Panc1 (cell line): ENCODE measurements around the gene LCE1F. TPM values are rescaled to one million over a fixed set of nuclear protein-coding genes. Genes with fewer than 3 reads are reported as not detected.

Source experiments
- ATAC-seq: fragments of 200-7000 bp; cut with Tn5 transposase; 2 replicates; pipeline ENCODE4 v1.9.1; 2020; ENCODE audit warnings: mild to moderate bottlenecking, moderate library complexity
- BruUV-seq: library from RNA; stranded (reverse); fragments of 400-500 nt; replicated peaks from 2 replicates; lab custom pipeline; 2021; lab: Mats Ljungman, UMichigan
- CTCF ChIA-PET: fragments of 300-600 bp; sonication (Branson Sonifier 250); formaldehyde crosslinking; loops from one replicate; lab custom pipeline; 2022; ENCODE audit warnings: antibody characterized with exemption; lab: Charles Lee
- POLR2A ChIA-PET: fragments of 300-600 bp; sonication (Branson Sonifier 250); formaldehyde crosslinking; loops from one replicate; lab custom pipeline; 2022; ENCODE audit warnings: antibody characterized with exemption; lab: Charles Lee
- DNase-seq: peaks from one replicate; pipeline ENCODE4 v3.0.0-alpha.2; 2010; ENCODE audit warnings: low read depth, low spot score
- H3K27ac ChIP-seq: 2 replicates; pipeline ENCODE4 v1.5.1; 2011; ENCODE audit warnings: mild to moderate bottlenecking, low read length, inconsistent platforms
- H3K27me3 ChIP-seq: fragments of 200-500 bp; sonication (Bioruptor generic); 2 replicates; pipeline ENCODE4 v1.6.0; 2014; ENCODE audit warnings: low read length, inconsistent platforms; ENCODE audit not compliant: control insufficient read depth, insufficient read depth
- H3K36me3 ChIP-seq: fragments of 200-500 bp; sonication (Bioruptor generic); 2 replicates; pipeline ENCODE4 v1.5.1; 2014; ENCODE audit warnings: inconsistent platforms, mild to moderate bottlenecking, low read length, moderate library complexity; ENCODE audit not compliant: control insufficient read depth, insufficient read depth
- H3K4me1 ChIP-seq: 2 replicates; pipeline ENCODE4 v1.5.1; 2011; ENCODE audit warnings: inconsistent platforms, mild to moderate bottlenecking, low read length, moderate library complexity; ENCODE audit not compliant: control insufficient read depth, insufficient read depth
- H3K4me3 ChIP-seq, 2 experiments: 2 replicates each; pipeline ENCODE4 v1.5.1; 2011 to 2012; ENCODE audit warnings: low read depth in 2 of 2, low read length in 2 of 2, mild to moderate bottlenecking in 2 of 2, inconsistent platforms in 1 of 2, moderate library complexity in 1 of 2
- H3K9me3 ChIP-seq: fragments of 200-500 bp; sonication (Bioruptor generic); 2 replicates; pipeline ENCODE4 v1.5.1; 2014; ENCODE audit warnings: low read depth, mild to moderate bottlenecking, inconsistent platforms, low read length, moderate library complexity; ENCODE audit not compliant: control insufficient read depth, insufficient read depth
- CTCF ChIP-seq: fragments of 450-650 bp; IDR thresholded peaks from 2 replicates; pipeline ENCODE4 v1.5.1; 2017; ENCODE audit warnings: mild to moderate bottlenecking
- POLR2AphosphoS5 ChIP-seq: IDR thresholded peaks from 2 replicates; pipeline ENCODE4 v1.6.1; 2012; ENCODE audit warnings: mild to moderate bottlenecking, low read depth, low read length, moderate library complexity
- REST ChIP-seq, 2 experiments: IDR thresholded peaks; 2 replicates each; pipeline ENCODE4 v1.6.1; 2011 to 2012; ENCODE audit warnings: low read depth in 2 of 2, control low read depth in 1 of 2, low read length in 1 of 2, mild to moderate bottlenecking in 1 of 2, moderate library complexity in 1 of 2; ENCODE audit not compliant: insufficient read depth in 1 of 2
- SIN3A ChIP-seq: IDR thresholded peaks from 2 replicates; pipeline ENCODE4 v1.6.1; 2012; ENCODE audit warnings: low read depth, mild to moderate bottlenecking, low read length, moderate library complexity, borderline replicate concordance; ENCODE audit not compliant: insufficient read depth
- TCF7L2 ChIP-seq: IDR thresholded peaks from 2 replicates; pipeline ENCODE4 v1.6.1; 2011; ENCODE audit warnings: mild to moderate bottlenecking, low read depth, low read length, inconsistent platforms
- in situ Hi-C: cut with HindIII; loops from 2 replicates; pipeline ENCODE4 v1.10.0; 2016; ENCODE audit warnings: low sequenced_read_pairs, low pct_unique_long_range_greater_than_20kb
- intact Hi-C: fragments of 100-400 bp; cut with micrococcal nuclease; formaldehyde crosslinking; loops from one replicate; pipeline ENCODE4 v1.10.0; 2022; ENCODE audit not compliant: unreplicated experiment
- total RNA-seq: library from RNA; stranded (reverse); gene quantifications from one replicate; pipeline ENCODE4 v1.2.1, GENCODE V29; 2021; ENCODE audit not compliant: unreplicated experiment

Gene LCE1F
- total RNA-seq, 1 experiment from 2014 or later: not detected

- BruUV-seq: no TSS peak
- CTCF ChIA-PET: no interaction called here
- Histone ChIP-seq H3K27me3 (no peaks in the 10 kb centered on the region), H3K4me1 (no peaks in the 10 kb centered on the region), H3K9me3 (no peaks in the 10 kb centered on the region), H3K4me3 (no peak overlapping the region), H3K27ac (no peak overlapping the region), H3K36me3 (no peaks in the 10 kb centered on the region)
- POLR2A ChIA-PET: no interaction called here
- in situ Hi-C loops (no loop called here), intact Hi-C loops (no loop called here)
- ATAC-seq (no peak), DNase-seq (no peak)
- TF ChIP-seq SIN3A: no peak
- TF ChIP-seq REST (IDR thresholded peaks at IDR 0.05; ENCODE audit: insufficient read depth in 1 of 2, low read depth in 2 of 2, low read length in 1 of 2): no peak
- TF ChIP-seq TCF7L2: no peak
- no peak for TF ChIP-seq CTCF
- no peak for TF ChIP-seq POLR2AphosphoS5
These were observed 33.3 kb upstream of the LCE1F start for GRCh38 chr1:152741656-152742055.

- Histone ChIP-seq H3K36me3 (no peaks in the 10 kb centered on the region), H3K27ac (no peak overlapping the region), H3K4me3 (no peak overlapping the region), H3K27me3 (no peaks in the 10 kb centered on the region), H3K9me3 (no peaks in the 10 kb centered on the region), H3K4me1 (no peaks in the 10 kb centered on the region)
- TF ChIP-seq REST (IDR thresholded peaks at IDR 0.05; ENCODE audit: insufficient read depth in 1 of 2, low read depth in 2 of 2, low read length in 1 of 2) (no peak), CTCF (no peak), TCF7L2 (no peak), POLR2AphosphoS5 (no peak), SIN3A (no peak)
- intact Hi-C loops: no loop called here
- CTCF ChIA-PET: no interaction called here
- POLR2A ChIA-PET: no interaction called here
- no TSS peak for BruUV-seq
- in situ Hi-C loops: no loop called here
- ATAC-seq (no peak), DNase-seq (no peak)
These were observed 31.4 kb upstream of the LCE1F start for GRCh38 chr1:152743371-152744145.
